OCI-LY1 (cell line): Measurements from ENCODE around the gene GNAS.

ENCODE experiments used
- EZH2 ChIP-seq: fragments of 200-600 bp; sonication (generic), shearing (Covaris generic); IDR thresholded peaks from 2 replicates; pipeline ENCODE4 v1.8.0; 2017; ENCODE audit warnings: borderline replicate concordance, mixed run types, mild to moderate bottlenecking, antibody characterized with exemption, low read length, moderate library complexity, mixed read lengths
- TF ChIP-seq, protein P1 (sequence below): fragments of 200-600 bp; sonication (generic), shearing (Covaris generic); IDR thresholded peaks from 2 replicates; pipeline ENCODE4 v1.5.1; 2017; ENCODE audit warnings: mild to moderate bottlenecking, antibody characterized with exemption, low read length, moderate library complexity, mixed read lengths

DNA sequence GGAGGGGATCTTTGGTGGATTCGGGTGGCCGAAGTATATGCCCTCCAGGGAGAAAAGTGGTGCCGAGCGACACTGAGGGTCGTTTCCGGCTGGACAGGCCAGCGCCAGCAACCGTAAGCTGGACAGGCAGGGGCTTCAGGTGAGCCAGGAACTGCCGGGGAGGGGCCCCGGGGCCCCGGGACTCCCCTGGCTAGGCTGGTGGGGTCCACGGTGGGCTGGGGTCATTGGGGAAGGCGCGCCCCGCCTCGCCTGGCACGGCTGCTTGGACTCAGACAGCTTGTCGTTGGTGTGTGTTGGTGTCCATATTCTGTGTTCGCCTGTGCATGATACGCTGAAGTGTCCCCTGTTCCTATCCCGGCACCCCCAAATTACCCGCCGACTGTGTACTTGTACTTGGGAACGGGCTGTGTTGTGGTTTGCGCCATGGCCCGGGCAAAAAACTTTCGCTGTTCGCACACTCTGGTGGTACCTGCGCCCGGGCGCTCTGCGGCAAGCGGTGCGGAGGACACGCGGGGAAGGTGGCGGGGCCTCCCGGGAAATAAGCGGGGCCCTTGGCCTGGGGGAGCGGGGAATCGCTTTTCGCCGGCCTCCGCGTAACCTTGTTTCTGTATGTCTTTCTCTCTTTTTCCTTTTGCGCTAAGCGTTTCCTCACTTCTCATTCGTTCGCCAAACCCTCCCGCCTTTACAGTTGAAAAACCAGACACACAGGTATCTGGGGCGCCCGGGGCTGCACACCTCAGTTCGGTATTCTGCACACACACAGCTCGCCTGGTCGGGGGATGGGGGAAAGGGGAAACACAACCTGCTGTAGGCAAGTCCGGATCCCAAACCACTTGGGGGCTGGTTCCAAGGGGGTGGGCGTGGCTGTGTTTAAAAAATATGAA is 3.2 kb downstream of the GNAS start:
- TF ChIP-seq, protein P1, sequence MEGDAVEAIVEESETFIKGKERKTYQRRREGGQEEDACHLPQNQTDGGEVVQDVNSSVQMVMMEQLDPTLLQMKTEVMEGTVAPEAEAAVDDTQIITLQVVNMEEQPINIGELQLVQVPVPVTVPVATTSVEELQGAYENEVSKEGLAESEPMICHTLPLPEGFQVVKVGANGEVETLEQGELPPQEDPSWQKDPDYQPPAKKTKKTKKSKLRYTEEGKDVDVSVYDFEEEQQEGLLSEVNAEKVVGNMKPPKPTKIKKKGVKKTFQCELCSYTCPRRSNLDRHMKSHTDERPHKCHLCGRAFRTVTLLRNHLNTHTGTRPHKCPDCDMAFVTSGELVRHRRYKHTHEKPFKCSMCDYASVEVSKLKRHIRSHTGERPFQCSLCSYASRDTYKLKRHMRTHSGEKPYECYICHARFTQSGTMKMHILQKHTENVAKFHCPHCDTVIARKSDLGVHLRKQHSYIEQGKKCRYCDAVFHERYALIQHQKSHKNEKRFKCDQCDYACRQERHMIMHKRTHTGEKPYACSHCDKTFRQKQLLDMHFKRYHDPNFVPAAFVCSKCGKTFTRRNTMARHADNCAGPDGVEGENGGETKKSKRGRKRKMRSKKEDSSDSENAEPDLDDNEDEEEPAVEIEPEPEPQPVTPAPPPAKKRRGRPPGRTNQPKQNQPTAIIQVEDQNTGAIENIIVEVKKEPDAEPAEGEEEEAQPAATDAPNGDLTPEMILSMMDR = no peak
- no peak for TF ChIP-seq EZH2
